Midbrain (tissue), 1 donor: ENCODE measurements around the gene TCEAL4.
A peak's percentile ranks its signal among the peaks of the same experiment; 100 is the strongest.

Experiments used
- DNase-seq: peaks from one replicate; lab custom pipeline; 2025; lab: John Stamatoyannopoulos, UW

The TCEAL4 gene

DNA sequence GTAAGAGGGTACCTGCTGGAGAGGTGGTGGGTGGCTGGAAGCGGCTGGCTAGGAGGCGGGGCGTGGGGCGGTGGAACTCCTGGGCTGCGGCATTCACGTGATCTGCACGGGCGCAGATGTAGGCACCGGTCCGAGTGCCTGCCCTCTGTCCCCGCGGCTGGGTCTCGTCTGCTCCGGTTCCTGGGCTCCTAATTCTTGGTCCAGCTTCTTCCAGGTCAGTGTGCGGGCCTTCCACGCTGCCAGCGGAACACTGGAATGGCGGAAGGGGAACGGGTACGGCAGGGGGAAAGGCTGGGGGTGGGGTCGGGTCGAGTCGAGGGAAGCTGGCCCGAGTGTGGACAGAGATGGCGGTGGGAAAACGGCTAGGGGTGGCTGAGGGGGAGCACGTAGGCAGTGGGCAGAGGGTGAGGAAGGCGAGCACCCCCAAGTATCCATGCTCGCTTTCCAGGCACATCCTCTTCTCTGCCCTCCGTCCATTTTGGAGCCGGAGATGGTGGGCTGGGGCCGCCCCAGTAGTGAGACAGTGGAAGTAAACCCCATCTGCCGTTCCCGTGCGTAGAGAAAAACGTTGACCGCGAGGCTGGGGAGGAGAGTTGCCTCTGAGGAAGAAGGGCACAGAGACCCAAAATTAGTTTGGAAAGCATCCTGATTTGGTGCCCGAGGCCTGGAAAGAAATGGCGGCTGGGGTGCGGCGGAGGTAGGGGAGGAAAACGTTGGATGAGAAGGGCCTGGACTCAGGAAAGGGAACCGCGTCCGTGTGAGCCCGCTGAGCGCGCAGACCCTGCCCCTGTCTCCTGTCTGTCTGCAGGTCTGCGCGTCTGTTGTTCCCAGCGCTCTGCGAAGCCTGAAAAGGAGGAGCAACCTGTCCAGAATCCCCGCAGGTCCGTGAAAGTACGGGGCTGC is at the start of gene TCEAL4:
TCEAL4 (plus strand) TSS at position 105 of the 903 bp plus-strand sequence. CDS start 1,161 bp downstream, outside the sequence.
- DNase-seq = peak; percentile 29

DNA sequence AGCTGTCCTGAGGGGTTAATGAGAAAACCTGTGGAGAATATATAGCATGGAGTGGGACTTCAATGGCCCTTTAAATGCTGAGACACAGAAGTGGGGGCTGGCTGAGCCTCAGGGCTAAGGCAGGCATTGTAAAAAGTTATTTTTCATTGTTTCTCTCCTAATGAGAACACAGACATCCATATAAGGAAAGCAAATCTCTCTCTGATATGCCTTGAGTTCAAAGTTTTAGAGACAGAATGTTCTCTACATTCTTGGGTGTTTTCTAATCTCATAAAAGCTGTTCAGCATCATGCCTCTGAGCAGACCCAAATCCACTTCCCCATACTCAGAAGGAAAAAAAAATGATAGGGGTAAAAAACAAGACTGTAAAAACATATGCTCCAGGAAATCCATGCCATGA is 49.2 kb upstream of the TCEAL4 start:
- DNase-seq = no peak

DNA sequence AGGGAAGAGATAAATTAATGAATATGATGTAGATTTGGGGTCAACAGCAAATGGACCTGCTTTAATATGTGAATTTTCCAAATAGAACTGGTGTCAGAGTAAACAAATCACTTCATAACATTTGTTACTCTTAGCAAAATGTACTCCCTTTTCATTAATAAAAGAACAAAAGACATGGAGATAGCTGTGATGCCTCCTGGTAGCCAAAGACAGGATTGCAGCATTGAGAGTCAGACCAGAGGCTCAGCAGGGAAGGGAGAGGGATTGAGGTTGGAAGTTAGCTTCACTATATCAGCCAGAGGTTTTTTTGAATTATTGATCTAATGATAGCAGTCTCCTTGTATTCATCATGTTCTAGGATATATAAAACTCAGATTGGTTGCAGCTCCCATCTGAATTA is 48.6 kb upstream of the TCEAL4 start:
- DNase-seq = no peak

DNA sequence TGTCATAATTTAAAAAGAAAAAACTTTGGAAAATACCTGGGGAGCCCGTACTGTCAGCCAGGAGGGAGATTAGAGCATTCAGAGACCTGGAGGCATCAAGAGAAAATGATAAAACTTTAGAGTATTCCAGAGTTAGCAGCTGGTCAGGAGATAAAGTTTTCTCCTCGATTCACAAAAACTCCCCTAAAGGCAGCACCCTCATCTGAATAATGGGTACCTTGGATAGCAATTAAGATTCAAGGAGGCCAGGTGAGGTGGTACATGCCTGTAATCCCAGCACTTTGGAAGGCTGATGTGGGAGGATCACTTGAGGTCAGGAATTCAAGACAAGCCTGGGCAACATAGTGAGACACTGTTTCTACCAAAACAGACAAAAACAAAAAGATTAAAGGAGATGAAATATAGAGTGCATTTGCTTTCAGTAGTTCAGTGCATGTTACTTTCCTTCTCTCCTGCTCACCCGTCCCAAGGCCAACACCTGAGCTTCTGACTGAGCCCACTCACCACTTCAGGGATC is 47.4 kb upstream of the TCEAL4 start:
- DNase-seq = no peak

DNA sequence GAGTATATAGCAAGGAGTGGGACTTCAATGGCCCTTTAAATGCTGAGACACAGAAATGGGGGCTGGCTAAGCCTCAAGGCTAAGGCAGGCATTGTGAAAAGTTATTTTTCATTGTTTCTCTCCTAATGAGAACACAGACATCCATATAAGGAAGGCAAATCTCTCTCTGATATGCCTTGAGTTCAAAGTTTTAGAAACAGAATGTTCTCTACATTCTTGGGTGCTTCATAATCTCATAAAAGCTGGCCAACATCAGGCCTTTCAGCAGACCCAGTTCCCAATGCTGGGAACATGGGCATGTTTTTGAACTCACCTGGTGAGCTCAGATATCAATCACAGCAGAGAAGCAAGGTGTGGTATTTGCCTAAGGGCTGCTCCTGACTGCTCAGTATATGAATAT is 46.6 kb upstream of the TCEAL4 start:
- DNase-seq = no peak

DNA sequence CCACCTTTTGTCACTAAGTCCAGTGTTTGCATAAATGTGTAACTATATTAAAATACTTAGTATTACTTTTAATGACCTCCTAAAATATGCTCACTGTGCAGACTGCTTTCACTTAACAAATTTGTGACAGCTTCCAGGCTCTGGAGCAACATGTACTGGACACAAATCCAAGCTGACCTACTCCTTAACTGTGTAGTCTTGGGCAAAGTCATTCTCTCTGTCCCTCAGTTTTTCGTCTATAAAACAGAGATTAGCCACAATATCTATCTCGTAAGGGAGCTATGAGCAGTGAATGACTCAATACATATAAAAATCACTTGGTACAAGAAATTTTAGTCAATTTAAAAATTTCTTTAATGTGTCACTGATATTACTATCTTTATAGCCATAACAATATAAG is 45.6 kb upstream of the TCEAL4 start:
- no peak for DNase-seq

DNA sequence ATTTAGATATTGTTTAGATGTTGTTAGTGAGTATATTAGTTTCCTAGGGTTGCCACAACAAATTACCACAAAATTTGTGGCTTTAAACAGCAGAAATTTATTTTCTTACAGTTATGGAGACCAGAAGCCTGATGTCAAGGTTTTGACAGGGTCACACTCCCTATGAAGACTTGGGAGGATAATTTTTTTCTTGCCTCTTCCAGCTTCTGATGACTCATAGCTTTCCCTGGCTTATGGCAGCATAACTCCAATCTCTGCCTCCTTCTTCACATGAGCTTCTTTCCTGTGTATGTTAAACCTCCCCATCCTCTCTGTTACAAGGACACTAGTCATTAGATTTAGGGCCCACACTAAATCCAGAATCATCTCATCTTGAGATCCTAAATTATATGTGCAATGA is 45.2 kb upstream of the TCEAL4 start:
- DNase-seq = no peak

DNA sequence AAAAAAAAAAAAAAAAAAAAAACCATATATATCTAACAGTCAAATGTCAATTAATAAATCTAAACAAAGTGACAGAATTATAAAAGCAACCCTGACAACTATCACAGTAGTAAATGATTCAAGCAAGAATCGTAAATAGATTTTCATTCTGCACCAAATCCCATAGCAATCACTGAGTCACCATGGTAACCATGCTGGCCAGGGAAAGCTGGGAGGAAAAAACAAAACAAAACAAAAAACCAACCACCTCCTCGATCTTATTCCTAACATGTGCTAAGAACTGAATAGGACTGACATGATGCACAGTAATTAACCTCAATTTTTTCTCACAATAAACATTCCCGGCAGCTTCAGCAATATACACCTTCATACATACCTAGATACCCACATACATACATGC is 35.4 kb upstream of the TCEAL4 start:
- DNase-seq = no peak

DNA sequence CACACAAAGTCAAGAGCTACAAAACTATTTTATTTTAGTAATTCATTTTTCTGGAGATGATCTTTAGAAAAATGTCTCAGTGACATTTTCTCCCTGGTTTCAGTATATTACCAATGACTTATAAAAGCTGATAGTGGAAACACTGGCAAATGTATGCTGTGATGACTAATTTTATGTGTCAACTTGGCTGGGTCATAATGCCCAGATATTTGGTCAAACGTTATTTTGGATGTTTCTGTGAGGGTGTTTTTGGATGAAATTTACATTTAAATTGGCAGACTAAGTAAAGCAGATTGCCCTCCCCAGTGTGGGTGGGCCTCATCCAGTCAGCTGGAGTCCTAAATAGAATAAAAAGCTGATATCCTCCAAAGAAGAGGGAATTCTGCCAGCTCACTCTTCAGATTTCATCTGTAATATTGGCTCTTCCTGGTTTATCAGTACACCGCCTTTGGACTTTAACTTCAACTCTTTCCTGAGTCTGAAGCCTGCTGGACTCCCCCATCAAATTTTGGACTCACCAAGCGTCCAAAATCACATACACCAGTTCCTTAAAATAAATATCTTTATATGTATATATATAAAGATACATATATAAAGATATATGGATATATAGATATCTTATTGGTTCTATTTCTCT is 34.8 kb upstream of the TCEAL4 start:
- DNase-seq = no peak

DNA sequence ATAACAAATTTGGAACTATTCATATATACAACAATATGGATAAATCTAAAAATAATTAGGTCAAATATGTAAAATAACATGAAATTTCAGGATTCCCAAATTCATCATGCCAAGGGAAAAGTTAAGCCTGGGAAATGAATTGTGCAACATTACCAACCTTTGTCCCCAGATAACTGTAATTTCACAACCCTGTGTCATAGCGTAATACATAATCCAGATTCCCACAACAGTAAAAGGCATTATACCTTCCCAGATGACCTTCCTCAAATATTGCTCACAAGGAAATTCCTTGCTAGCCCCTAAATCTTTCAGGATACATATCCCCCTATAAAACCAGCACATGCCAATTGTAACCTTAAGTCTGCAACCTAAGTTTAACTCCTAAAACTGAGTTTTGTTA is 33.1 kb upstream of the TCEAL4 start:
- no peak for DNase-seq

DNA sequence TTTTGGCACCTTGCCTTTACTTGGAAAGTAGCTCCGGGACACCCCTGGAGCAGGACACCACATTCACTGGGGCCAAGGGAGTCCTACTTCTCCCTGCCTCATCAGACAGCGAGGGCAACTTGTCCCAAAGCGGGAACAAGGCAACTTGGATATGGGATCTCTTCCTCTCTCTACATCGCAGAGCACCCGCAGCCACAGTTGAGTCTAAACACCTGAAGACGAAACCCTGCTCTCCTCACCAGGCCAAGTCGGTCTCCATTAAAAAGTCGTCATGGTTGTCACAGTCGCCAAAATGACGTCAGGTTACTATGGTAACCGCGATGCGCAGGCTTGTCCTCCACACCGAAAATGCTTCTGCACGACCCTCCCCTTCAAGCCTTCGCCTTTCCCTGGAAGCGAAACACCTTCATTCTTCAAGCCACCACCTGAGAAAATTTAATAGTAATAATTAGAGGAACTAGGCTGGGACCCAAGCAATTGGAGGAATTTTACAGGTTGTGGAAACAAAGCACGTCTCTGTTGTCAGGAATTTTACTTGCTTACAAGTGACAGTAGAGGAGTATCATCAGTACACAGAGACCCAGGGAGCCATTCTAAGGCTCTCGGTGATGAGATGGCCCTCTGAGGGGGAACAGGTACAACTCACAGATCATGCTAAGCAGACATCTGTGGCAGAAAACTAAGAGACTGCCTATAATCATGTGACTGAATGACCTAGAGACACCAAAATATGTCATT is 30.5 kb upstream of the TCEAL4 start:
- DNase-seq = peak; percentile 65

DNA sequence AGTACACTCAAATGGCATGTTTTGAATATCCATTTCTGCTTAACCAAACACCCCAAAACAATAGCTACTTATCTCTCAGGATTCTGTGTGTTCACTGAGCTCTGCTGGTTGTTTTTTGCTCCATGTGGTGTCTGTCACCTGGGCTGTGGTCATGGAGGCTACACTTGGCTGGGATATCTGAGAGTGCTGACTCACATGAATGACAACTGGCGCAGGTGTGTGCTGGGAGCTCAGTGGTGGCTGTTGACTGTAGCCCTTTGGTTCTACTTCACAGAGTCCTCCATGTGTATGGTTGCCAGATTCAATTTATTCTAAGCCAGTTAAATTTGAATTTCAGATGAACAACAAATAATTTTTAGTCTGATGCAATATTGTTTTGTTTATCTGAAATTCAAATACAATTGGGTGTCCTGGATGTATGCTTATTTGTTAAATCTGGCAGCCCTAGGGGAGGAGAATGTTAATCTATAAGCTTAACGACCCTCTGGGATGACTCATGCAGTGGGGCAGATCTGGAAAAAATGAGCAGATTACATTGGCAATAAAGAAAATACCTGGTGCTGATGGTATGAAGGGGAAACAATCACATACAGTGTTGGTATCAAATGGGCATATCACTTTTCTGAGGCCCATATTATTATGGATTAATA is 28.2 kb upstream of the TCEAL4 start:
- no peak for DNase-seq

DNA sequence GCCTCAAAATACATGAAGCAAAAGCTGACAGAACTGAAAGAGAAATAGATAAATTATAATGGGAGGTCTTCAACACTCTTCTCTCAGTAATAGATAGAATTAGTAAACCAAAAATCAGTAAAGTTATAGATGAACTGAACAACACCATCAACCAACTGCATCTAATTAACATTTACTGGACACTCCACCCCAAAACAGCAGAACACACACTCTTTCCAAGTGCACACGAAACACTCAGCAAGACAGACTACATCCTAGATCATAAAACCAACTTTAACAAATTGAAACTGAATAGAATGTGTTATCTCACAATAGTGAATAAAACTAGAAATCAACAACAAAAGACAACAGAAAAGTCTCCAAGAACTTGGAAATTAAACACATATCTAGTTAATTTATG is 25.1 kb upstream of the TCEAL4 start:
- DNase-seq = no peak

DNA sequence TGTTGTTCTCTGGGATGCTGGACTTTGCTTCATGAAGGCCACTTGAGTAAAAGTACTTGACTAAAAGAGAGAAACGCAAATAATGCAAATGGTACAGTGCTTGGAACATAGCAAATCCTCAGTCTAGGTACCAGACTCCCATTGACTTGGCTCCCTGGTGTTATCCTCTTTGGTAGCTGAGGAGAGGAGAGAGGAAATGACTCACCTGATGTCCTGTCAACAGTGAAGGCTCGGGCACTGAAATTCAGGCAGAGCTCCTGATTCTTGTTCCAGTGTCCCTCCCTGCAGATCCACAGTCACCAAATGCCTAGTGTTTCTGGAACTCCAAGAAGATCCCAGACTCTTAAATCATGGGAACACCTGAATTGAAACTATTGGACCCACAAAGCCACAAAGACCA is 22.5 kb upstream of the TCEAL4 start:
- no peak for DNase-seq

DNA sequence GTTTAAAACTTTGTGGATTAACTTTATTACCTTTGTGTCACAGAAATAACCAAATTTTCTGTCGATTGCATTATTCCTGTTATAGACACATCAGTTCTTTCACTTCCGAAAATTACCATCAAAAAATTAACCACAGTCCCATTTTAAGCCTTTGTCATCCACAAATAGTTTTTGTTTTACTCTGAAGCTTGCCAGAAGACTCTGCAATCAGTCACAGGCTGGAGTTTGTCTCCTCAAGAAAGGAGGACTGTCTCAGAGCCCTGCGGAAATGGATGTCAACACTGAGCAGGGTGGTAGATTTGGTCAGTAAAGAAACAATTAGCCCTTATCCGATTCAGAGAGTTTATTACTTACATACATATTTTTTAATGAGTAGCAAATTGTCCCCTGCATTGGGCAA is 20.1 kb upstream of the TCEAL4 start:
- no peak for DNase-seq

DNA sequence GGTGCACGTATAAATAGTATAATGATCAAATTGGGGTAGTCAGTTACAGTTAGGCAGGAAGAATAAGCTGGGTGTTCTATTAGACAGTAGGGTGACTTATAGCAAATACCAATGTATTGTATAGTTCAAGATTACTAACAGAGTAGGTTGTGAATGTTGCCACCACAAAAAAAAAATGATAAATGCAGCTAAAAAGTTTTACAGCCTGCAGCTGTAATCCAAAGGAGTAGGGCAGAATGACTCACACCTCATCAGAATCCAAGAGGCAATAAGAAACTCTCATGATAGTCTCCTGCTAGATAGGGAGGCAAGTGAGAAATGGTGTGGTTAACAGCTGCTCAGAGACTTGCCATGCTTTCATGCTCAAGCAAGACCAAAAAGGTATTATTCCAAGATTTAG is 19.6 kb upstream of the TCEAL4 start:
- no peak for DNase-seq

DNA sequence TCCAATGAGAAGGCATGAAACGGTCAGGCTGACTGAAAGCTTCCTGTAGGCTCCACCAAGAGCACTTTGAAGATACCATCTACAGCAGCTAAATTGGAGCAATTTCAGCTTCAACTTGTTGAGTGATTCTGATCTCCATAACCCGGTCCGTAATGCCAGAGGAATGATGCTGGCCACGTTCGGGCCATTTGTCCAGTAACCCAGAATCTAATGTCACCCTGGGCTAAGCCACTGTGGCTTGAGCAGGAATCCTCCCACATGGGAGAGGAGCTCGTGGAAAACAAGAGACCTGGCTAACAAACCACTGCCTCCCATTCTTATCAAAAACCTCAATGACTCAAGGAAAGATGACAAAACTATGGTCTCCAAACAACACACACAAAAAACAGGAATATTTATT is 14.2 kb upstream of the TCEAL4 start:
- no peak for DNase-seq

DNA sequence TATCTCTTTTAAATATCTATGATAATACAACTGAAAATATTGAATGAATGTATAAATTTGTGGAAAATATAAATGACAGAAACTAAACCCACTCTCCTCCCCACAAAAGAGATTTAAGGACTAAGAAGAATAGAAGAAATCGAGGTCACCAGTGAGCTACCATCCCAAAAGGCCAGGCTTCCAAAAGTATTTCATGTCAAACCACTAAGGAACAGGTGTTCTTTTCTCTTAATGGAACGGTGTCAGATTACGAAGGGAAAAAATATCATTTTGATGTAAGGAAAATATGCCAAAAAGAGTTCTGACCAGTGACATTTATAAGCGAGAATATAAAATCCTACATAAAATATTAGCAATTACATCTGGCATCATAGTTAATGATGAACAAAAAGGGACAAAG is 13.6 kb upstream of the TCEAL4 start:
- no peak for DNase-seq

DNA sequence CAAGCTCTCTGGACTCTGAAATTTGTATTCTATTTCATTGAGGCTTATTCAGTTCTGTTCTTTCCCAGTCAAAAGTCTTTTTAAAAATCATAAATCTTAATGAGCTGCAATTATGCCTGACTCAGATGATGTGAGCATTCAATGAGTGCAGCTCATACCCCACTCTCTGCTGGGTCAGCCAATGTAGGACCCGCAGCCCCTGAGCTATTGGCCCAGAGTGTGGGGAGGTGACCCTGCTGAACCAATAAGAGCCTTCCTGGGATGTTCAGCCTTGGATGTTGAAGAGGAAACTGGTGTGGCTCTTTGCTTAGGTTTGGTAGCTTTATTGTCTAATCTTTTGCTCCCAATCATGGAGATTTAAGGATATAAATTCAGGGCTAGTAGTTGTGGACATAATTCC is 12.1 kb upstream of the TCEAL4 start:
- DNase-seq = no peak

DNA sequence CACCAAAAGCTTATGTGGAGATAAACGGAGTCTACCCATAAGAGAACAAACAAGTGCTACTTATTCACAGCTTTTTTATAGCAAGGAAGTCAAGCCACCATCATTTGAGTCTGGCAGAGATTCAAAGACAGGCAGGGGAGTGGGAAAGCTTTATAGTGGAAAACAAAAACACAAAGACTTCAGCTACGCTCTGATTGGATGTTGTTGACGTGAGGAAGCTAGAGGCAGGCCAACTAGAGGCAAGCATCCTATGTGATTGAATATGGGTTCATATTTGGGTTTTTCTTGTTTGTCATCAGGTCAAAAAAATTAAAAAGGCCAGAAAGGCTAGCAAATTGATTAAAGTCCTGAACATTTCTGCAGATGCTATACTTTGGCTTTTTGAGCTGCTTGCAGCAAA is 719 bp upstream of the TCEAL4 start:
- no peak for DNase-seq

DNA sequence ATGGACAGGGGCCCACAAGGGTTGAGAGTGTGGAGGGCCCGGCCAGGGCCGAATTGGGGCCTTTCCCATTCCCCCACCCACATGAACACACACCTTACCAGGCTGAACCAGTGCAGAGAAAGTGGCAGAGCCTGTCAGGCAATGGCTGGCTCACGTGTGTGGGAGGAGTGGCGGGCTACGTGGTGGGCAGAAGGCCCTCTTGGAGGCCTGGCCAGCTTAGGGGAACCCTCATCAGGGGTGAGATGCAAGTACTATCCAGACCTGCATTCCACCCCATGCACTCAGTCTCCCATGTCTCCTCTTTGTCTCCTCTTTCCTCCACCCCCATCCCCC is 965 bp downstream of the TCEAL4 start:
- DNase-seq = peak; percentile 7

DNA sequence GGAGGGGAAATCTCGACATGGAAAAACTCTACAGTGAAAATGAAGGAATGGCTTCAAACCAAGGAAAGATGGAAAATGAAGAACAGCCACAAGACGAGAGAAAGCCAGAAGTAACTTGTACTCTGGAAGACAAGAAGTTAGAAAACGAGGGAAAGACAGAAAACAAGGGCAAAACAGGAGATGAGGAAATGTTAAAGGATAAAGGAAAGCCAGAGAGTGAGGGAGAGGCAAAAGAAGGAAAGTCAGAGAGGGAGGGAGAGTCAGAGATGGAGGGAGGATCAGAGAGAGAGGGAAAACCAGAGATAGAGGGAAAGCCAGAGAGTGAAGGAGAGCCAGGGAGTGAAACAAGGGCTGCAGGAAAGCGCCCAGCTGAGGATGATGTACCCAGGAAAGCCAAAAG is 1.3 kb downstream of the TCEAL4 start:
- DNase-seq = no peak
